Measurements from ENCODE around the gene TPX2.

DNA sequence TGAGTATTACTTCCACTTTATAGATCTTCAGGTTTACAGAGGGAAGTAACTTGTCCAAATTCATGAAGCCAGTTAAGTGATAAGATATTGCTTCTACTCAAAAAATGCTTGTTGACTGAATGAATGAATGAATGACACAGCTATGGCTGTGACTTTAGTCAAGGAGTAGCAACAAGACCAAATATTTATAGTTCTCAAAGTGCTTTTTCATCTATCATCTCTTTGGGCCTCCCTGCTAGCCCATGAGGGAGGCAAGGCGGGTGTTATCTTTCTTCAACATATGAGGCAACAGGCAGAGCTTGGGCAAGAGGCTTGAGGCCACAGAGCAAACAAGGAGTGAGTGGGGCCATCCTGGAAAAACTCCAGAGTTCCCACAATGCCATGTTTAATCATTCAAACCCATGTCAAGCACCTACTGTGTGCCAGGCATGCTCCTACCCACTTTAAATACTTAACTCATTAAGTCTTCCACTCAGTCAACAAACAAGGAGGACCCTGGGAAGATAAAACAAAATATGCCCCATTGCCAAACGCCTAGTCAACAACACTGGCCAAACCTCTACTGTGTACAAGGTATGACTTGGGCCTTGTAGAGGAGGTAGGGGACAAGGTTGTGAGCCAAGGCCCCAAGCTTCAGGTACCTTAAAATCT, 32.4 kb upstream of the TPX2 start:
- TF ChIP-seq YY1 (IDR thresholded peaks at IDR 0.05; ENCODE audit: low read depth, low read length) (no peak), EP300 (IDR thresholded peaks at IDR 0.05; ENCODE audit: borderline replicate concordance in 1 of 2, low read depth in 2 of 2, low read length in 2 of 2) (no peak), USF2 (IDR thresholded peaks at IDR 0.05; ENCODE audit: low read length) (no peak)
